Large intestine (tissue), 3 donors: Measurements from ENCODE around the gene G6PC3. TPM values are rescaled to one million over a fixed set of nuclear protein-coding genes. Genes with fewer than 3 reads are reported as not detected.

Experiments
- DNase-seq, 2 donors: peaks; one replicate each; pipeline versions ENCODE4 v3.0.0 to v3.0.0-alpha.2; 2013
- H3K27ac ChIP-seq: one replicate; pipeline ENCODE4 v1.5.1; 2013; ENCODE audit warnings: low read length
- H3K27me3 ChIP-seq: 2 replicates; pipeline ENCODE4 v1.6.1; 2013; ENCODE audit warnings: low read length; ENCODE audit not compliant: control insufficient read depth, insufficient read depth
- H3K36me3 ChIP-seq: 2 replicates; pipeline ENCODE4 v1.6.1; 2013; ENCODE audit warnings: low read length; ENCODE audit not compliant: control insufficient read depth, insufficient read depth
- H3K4me1 ChIP-seq: one replicate; pipeline ENCODE4 v1.6.1; 2013; ENCODE audit warnings: low read length; ENCODE audit not compliant: control insufficient read depth, insufficient read depth
- H3K4me3 ChIP-seq: one replicate; pipeline ENCODE4 v1.5.1; 2013; ENCODE audit warnings: low read length
- H3K9me3 ChIP-seq: one replicate; pipeline ENCODE4 v1.6.1; 2013; ENCODE audit warnings: mild to moderate bottlenecking, low read depth, low read length, moderate library complexity; ENCODE audit not compliant: control insufficient read depth
- WGBS: methylation state at CpG from one replicate; pipeline ENCODE4 v1.1.5; 2013; ENCODE audit warnings: low lambda C conversion rate; ENCODE audit not compliant: insufficient coverage; 5-methylcytosine and 5-hydroxymethylcytosine counted together
- polyA plus RNA-seq: library from polyadenylated mRNA; unstranded; fragments of 120-200 nt; gene quantifications from one replicate; pipeline ENCODE4 v1.2.1, GENCODE V29; 2013

G6PC3 gene
- polyA plus RNA-seq, 1 donor = 57.5 TPM

DNA sequence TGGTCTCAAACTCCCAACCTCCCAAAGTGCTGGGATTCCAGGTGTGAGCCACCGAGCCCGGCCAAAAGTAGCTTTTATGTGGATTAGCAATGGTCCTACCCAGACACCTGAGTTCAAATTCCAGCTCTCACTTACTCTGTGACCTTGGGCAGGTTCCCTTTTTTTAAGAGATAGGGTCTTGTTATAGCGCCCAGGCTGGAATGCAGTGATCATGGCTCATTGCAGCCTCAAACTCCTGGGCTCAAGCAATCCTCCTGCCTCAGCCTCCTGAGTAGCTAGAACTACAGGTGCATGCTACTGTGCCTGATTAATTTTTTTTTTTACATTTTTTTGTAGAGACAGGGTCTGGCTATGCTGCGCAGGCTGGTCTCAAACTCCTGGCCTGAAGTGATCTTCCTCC lies 36.3 kb downstream of the G6PC3 start:
- WGBS = 100% methylated on average over 1 of the region's 4 CpGs
- Histone ChIP-seq H3K4me3 (no peak overlapping the region), H3K9me3 (no peaks in the 10 kb centered on the region), H3K27me3 (no peaks in the 10 kb centered on the region), H3K4me1 (peaks cover 37% of the 10 kb centered on the region), H3K27ac (no peak overlapping the region), H3K36me3 (peaks cover 21% of the 10 kb centered on the region)
- DNase-seq = no peak

DNA sequence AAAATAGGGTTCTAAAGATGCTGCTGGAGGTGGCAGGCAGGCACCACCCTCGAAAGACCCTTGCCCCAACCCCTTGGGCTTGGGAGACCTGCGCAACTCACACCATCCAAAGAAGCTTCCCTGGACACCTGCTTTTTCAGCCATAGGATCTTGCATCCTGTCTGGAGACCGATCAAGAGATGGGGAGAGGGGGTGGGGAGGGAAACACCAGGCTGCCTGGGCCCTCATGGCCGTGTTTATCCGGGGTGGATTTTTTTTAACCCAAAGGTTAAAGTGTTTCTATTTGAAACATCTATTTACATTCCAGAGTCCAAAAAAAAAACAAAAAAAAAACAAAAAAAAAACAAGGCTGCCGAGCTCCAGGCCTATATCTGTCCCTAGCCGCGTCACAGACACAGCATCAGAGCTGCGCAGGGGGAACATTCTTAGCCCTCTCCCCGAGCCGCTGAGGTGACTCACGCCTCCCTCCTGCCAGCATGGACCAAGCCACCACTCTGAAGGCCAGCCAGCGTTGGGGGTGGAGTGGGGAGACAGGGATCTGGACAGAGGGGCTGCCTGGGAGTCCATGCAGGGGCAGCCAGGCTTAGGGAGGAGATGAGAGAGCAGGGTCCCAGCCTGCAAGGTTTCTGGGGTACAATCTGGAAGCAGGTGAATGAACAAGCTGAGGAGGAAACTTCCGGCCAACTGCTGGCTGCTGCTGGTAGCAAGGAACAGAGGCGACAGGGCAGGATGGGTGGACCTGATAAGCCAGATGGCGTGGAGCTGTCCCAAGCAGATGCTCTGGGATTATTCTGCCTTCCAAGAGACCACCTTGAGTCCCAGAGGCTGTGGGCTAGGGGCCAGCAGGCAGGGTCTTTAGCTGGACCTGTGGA lies 38.1 kb downstream of the G6PC3 start:
- Histone ChIP-seq H3K9me3 (no peaks in the 10 kb centered on the region), H3K4me3 (no peak overlapping the region), H3K4me1 (peaks cover 45% of the 10 kb centered on the region), H3K27me3 (no peaks in the 10 kb centered on the region), H3K27ac (peak overlapping the region; percentile 62), H3K36me3 (peaks cover 27% of the 10 kb centered on the region)
- no CpG with 5 or more reads among the region's 16 CpGs for WGBS
- peak; percentile 67 to 70 for DNase-seq

GRCh38 chr17:44109312-44109630 lies 38.7 kb downstream of the G6PC3 start:
- DNase-seq = no peak
- H3K27ac ChIP-seq = peak overlapping the region; percentile 62
- no peak overlapping the region for H3K4me3 ChIP-seq
- peaks cover 31% of the 10 kb centered on the region for H3K36me3 ChIP-seq
- WGBS = no CpG with 5 or more reads among the region's 4 CpGs
- peaks cover 45% of the 10 kb centered on the region for H3K4me1 ChIP-seq
- no peaks in the 10 kb centered on the region for H3K9me3 ChIP-seq
- H3K27me3 ChIP-seq = no peaks in the 10 kb centered on the region

DNA sequence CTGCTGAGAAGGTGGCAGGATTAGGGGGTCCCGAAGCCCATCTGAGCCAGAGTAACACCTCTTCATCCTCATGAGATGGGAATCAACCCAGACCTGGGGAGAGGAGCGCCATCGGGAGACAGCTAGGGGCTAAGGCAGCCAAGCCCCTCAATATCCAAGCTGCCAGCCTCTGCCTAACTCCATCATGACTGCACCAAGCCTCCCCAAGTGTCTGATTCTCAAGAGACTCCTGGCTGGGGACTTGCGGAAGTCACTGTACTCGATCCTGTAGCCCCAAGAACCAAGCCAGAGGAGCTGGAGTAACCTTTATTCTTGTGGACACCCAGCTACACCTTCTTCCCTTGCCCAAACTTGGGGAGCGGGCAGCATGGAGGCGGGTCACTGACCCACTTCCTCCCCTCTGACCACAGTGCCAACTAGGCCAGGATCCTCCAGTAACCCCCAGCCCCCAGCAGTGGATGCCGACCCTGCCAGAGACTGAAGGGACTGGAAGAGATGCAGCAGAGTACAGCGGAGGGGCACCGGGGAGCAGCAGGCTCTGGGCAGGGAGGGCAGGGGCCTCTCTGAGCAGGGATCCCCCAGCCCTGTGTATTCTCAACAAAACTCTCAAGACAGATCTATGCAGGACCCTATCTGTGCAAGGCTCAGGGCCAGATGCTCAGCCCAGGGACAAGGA lies 39.6 kb downstream of the G6PC3 start:
- peak overlapping the region; percentile 66 for H3K27ac ChIP-seq
- WGBS = no CpG with 5 or more reads among the region's 10 CpGs
- no peak overlapping the region for H3K4me3 ChIP-seq
- no peaks in the 10 kb centered on the region for H3K9me3 ChIP-seq
- DNase-seq = no peak
- peaks cover 45% of the 10 kb centered on the region for H3K4me1 ChIP-seq
- H3K27me3 ChIP-seq = no peaks in the 10 kb centered on the region
- H3K36me3 ChIP-seq = peaks cover 30% of the 10 kb centered on the region

GRCh38 chr17:44110823-44111633 lies 40.5 kb downstream of the G6PC3 start:
- H3K27me3 ChIP-seq = no peaks in the 10 kb centered on the region
- peak overlapping the region; percentile 23 for H3K4me3 ChIP-seq
- H3K9me3 ChIP-seq = no peaks in the 10 kb centered on the region
- peak overlapping the region; percentile 74 for H3K27ac ChIP-seq
- peaks cover 30% of the 10 kb centered on the region for H3K36me3 ChIP-seq
- peak; percentile 93 to 96 for DNase-seq
- H3K4me1 ChIP-seq = peaks cover 45% of the 10 kb centered on the region
- WGBS = no CpG with 5 or more reads among the region's 28 CpGs

GRCh38 chr17:44111777-44112176 lies 41.2 kb downstream of the G6PC3 start:
- no peak for DNase-seq
- Histone ChIP-seq H3K4me3 (no peak overlapping the region), H3K36me3 (peaks cover 37% of the 10 kb centered on the region), H3K4me1 (peaks cover 45% of the 10 kb centered on the region), H3K27me3 (no peaks in the 10 kb centered on the region), H3K9me3 (no peaks in the 10 kb centered on the region), H3K27ac (peak overlapping the region; percentile 74)
- WGBS = no CpG with 5 or more reads among the region's 3 CpGs

GRCh38 chr17:44112284-44113280 lies 42.0 kb downstream of the G6PC3 start:
- DNase-seq = no peak
- H3K9me3 ChIP-seq = no peaks in the 10 kb centered on the region
- H3K4me1 ChIP-seq = peaks cover 45% of the 10 kb centered on the region
- H3K27me3 ChIP-seq = no peaks in the 10 kb centered on the region
- H3K36me3 ChIP-seq = peaks cover 44% of the 10 kb centered on the region
- H3K27ac ChIP-seq = no peak overlapping the region
- WGBS = no CpG with 5 or more reads among the region's 4 CpGs
- H3K4me3 ChIP-seq = no peak overlapping the region

DNA sequence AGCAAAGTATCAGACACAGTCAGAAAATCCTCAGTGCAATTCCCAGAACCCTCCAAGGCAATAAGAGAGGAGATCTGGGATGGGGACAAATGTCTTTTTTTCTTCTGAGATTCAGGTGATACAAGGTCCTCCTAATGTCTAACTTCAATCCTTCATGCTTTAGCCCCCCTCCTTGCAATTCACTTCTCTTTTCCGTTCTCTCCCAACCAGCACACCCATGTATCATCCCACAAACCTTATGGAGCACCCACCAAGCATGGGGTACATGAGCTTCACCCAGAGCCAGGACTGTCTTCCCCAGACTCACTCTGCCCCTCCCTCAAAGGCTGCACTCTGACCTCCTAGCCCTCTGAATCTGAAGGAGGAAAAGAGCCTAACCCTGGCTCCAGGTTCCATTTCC lies 42.8 kb downstream of the G6PC3 start:
- Histone ChIP-seq H3K27ac (no peak overlapping the region), H3K4me1 (peaks cover 42% of the 10 kb centered on the region)
- WGBS = no CpG with 5 or more reads among the region's 1 CpG

DNA sequence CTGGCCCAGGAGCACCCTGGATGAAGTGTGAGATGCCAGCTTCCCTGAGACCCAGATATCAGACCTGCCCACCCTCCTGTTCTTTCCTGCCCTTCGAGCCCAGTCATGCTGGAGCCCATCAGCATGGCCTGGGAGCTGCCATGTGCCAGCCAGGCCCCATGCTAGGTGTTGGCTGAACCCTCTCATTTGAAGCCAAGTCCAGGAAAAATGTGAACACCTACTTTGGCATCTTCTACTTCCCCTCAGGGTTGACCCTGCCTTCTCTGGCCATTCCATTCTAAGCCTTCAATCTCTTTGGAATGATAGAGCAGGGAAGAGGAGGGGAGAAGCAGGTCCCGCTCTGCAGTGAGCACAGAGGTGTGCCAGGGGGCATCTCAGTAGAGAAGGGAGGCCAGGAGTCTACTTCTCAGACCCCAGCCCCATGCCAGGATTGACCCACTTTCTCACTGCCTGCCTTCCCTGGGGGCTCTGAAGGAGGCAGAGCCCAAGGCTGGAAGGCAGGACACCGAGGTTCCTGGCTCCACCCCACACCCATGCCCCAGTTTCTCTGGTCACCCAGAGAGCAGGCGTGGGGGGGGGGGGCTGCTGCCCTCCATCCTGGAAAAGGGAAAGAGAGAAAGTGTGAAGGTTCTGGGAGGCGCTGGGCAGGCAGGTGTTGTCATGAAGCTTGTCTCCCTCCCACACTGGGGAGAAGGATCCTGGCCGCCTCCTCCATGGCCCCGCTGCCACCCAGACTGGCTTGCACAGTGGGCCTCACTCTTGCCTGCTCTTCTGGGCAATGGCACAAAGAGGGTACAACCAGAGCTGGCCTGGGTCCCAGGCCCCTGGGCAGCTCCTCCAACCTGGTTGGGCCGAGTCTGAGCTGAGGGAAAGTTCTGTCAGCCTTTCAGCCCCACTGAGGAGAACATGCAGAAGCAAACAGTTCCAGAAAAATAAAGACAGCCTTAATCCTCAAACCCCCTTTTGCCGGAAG lies 43.6 kb downstream of the G6PC3 start:
- Histone ChIP-seq H3K27me3 (no peaks in the 10 kb centered on the region), H3K4me1 (peaks cover 35% of the 10 kb centered on the region), H3K9me3 (no peaks in the 10 kb centered on the region), H3K36me3 (peaks cover 45% of the 10 kb centered on the region), H3K4me3 (no peak overlapping the region), H3K27ac (no peak overlapping the region)
- DNase-seq = no peak
- no CpG with 5 or more reads among the region's 9 CpGs for WGBS

More for the DNA sequence above, 42.8 kb downstream of the G6PC3 start:
- Histone ChIP-seq H3K4me3 (no peak overlapping the region), H3K27me3 (no peaks in the 10 kb centered on the region), H3K9me3 (no peaks in the 10 kb centered on the region), H3K36me3 (peaks cover 45% of the 10 kb centered on the region)
- DNase-seq = no peak
